IMR-90 (cell line): ENCODE measurements around the gene MTHFD2L. TPM values are rescaled to one million over a fixed set of nuclear protein-coding genes. Genes with fewer than 3 reads are reported as not detected.

Experiments used
- ATAC-seq: fragments of 200-7000 bp; cut with Tn5 transposase; 2 replicates; pipeline ENCODE4 v1.9.1; 2020; ENCODE audit warnings: low read depth, mild to moderate bottlenecking, moderate library complexity
- BruUV-seq: library from RNA; stranded (reverse); fragments of 400-500 nt; replicated peaks from 2 replicates; lab custom pipeline; 2021; lab: Mats Ljungman, UMichigan
- CTCF ChIA-PET: fragments of 300-600 bp; formaldehyde crosslinking; extraction: SDS; loops from one replicate; lab custom pipeline; 2021; ENCODE audit warnings: antibody characterized with exemption; lab: Yijun Ruan, JAX
- POLR2A ChIA-PET: fragments of 300-600 bp; sonication (Branson Sonifier 250); formaldehyde crosslinking; loops from one replicate; lab custom pipeline; 2022; ENCODE audit warnings: antibody characterized with exemption; ENCODE audit not compliant: unreplicated experiment; lab: Charles Lee
- DNase-seq: peaks from one replicate; pipeline ENCODE4 v3.0.0; 2013
- H2AFZ ChIP-seq: replicated peaks from 2 replicates; pipeline ENCODE3; 2013; ENCODE audit warnings: low read length, mild to moderate bottlenecking; ENCODE audit not compliant: poor library complexity
- H2AK5ac ChIP-seq: 2 replicates; pipeline ENCODE4 v1.6.1; 2013; ENCODE audit warnings: low read depth, low read length, inconsistent platforms
- H2AK9ac ChIP-seq: replicated peaks from 2 replicates; pipeline ENCODE3; 2013; ENCODE audit warnings: mild to moderate bottlenecking, low read depth, low read length, moderate library complexity; ENCODE audit not compliant: poor library complexity
- H2BK120ac ChIP-seq: 2 replicates; pipeline ENCODE4 v1.6.1; 2013; ENCODE audit warnings: low read depth, low read length, inconsistent platforms
- H2BK15ac ChIP-seq: 3 replicates; pipeline ENCODE4 v1.6.1; 2013; ENCODE audit warnings: low read depth, low read length, inconsistent platforms
- H2BK20ac ChIP-seq: 2 replicates; pipeline ENCODE4 v1.6.1; 2013; ENCODE audit warnings: low read depth, mild to moderate bottlenecking, inconsistent platforms, low read length, moderate library complexity
- H2BK5ac ChIP-seq: 2 replicates; pipeline ENCODE4 v1.6.1; 2013; ENCODE audit warnings: mild to moderate bottlenecking, low read depth, low read length, inconsistent platforms; ENCODE audit not compliant: poor library complexity, severe bottlenecking
- H3K14ac ChIP-seq: replicated peaks from 2 replicates; pipeline ENCODE4 v1.6.1; 2013; ENCODE audit warnings: low read depth, low read length, inconsistent platforms
- H3K18ac ChIP-seq: 2 replicates; pipeline ENCODE4 v1.6.1; 2013; ENCODE audit warnings: low read depth, low read length, control low read depth
- H3K23ac ChIP-seq: 2 replicates; pipeline ENCODE4 v1.6.1; 2013; ENCODE audit warnings: low read depth, low read length, inconsistent platforms
- H3K27ac ChIP-seq: 2 replicates; pipeline ENCODE4 v1.5.1; 2013; ENCODE audit warnings: mild to moderate bottlenecking, control low read depth, low read length; ENCODE audit not compliant: insufficient read depth
- H3K27me3 ChIP-seq: 2 replicates; pipeline ENCODE4 v1.6.1; 2013; ENCODE audit warnings: low read length; ENCODE audit not compliant: control insufficient read depth, insufficient read depth
- H3K36me3 ChIP-seq: 2 replicates; pipeline ENCODE4 v1.6.1; 2013; ENCODE audit warnings: low read length, mixed read lengths; ENCODE audit not compliant: control insufficient read depth, insufficient read depth
- H3K4ac ChIP-seq: 2 replicates; pipeline ENCODE4 v1.6.1; 2013; ENCODE audit warnings: low read depth, low read length, inconsistent platforms
- H3K4me1 ChIP-seq: 2 replicates; pipeline ENCODE4 v1.6.1; 2013; ENCODE audit warnings: low read length, mixed read lengths; ENCODE audit not compliant: control insufficient read depth, insufficient read depth
- H3K4me2 ChIP-seq: 2 replicates; pipeline ENCODE4 v1.6.1; 2013; ENCODE audit warnings: low read depth, mild to moderate bottlenecking, control low read depth, low read length, moderate library complexity
- H3K4me3 ChIP-seq: 2 replicates; pipeline ENCODE4 v1.5.1; 2013; ENCODE audit warnings: low read depth, mild to moderate bottlenecking, control low read depth, low read length, moderate library complexity; ENCODE audit not compliant: insufficient read depth
- H3K56ac ChIP-seq: 2 replicates; pipeline ENCODE4 v1.6.1; 2013; ENCODE audit warnings: low read length, inconsistent platforms; ENCODE audit not compliant: insufficient read depth; ENCODE audit errors: extremely low read depth
- H3K79me1 ChIP-seq, 2 experiments: 2 replicates each; pipeline ENCODE4 v1.6.1; 2013; ENCODE audit warnings: low read length in 2 of 2, inconsistent platforms in 1 of 2, low read depth in 1 of 2
- H3K9ac ChIP-seq: 2 replicates; pipeline ENCODE4 v1.6.1; 2013; ENCODE audit warnings: low read depth, low read length, control low read depth
- H3K9me1 ChIP-seq: 2 replicates; pipeline ENCODE4 v1.6.1; 2013; ENCODE audit warnings: low read length, inconsistent platforms; ENCODE audit not compliant: insufficient read depth
- H3K9me3 ChIP-seq: 2 replicates; pipeline ENCODE4 v1.6.1; 2013; ENCODE audit warnings: low read length; ENCODE audit not compliant: control insufficient read depth, insufficient read depth
- H4K20me1 ChIP-seq: 2 replicates; pipeline ENCODE4 v1.6.1; 2013; ENCODE audit warnings: low read length, inconsistent platforms; ENCODE audit not compliant: insufficient read depth
- H4K5ac ChIP-seq: 2 replicates; pipeline ENCODE4 v1.6.1; 2013; ENCODE audit warnings: mild to moderate bottlenecking, low read depth, low read length, control low read depth
- H4K8ac ChIP-seq, 2 experiments: 2 replicates each; pipeline ENCODE4 v1.6.1; 2013; ENCODE audit warnings: low read depth in 2 of 2, low read length in 2 of 2, control low read depth in 1 of 2, inconsistent platforms in 1 of 2
- H4K91ac ChIP-seq: 2 replicates; pipeline ENCODE4 v1.6.1; 2013; ENCODE audit warnings: low read depth, low read length, inconsistent platforms; ENCODE audit not compliant: insufficient read depth
- BHLHE40 ChIP-seq: fragments of 150-350 bp; IDR thresholded peaks from 2 replicates; pipeline ENCODE4 v1.6.1; 2016; ENCODE audit warnings: mild to moderate bottlenecking, low read depth, low read length
- CEBPB ChIP-seq: IDR thresholded peaks from 2 replicates; pipeline ENCODE4 v1.6.1; 2012; ENCODE audit warnings: low read depth, low read length, improper control_type of control experiment
- FOS ChIP-seq: fragments of 150-350 bp; IDR thresholded peaks from 2 replicates; pipeline ENCODE4 v1.6.1; 2016; ENCODE audit warnings: low read depth, low read length
- MAFK ChIP-seq: IDR thresholded peaks from 2 replicates; pipeline ENCODE4 v1.6.1; 2012; ENCODE audit warnings: low read depth, low read length, improper control_type of control experiment
- MAZ ChIP-seq: IDR thresholded peaks from 2 replicates; pipeline ENCODE4 v1.6.1; 2012; ENCODE audit warnings: low read depth, mild to moderate bottlenecking, low read length, improper control_type of control experiment, moderate library complexity, borderline replicate concordance
- MXI1 ChIP-seq: IDR thresholded peaks from 2 replicates; pipeline ENCODE4 v1.6.1; 2012; ENCODE audit warnings: low read depth, mild to moderate bottlenecking, low read length, moderate library complexity, borderline replicate concordance
- NFE2L2 ChIP-seq: fragments of 150-350 bp; IDR thresholded peaks from 2 replicates; pipeline ENCODE4 v1.6.1; 2016; ENCODE audit warnings: low read depth, mild to moderate bottlenecking, low read length
- POLR2A ChIP-seq: IDR thresholded peaks from 2 replicates; pipeline ENCODE4 v1.6.1; 2012; ENCODE audit warnings: mild to moderate bottlenecking, low read depth, low read length
- RAD21 ChIP-seq: IDR thresholded peaks from 2 replicates; pipeline ENCODE4 v1.6.1; 2012; ENCODE audit warnings: low read length, improper control_type of control experiment
- RCOR1 ChIP-seq: IDR thresholded peaks from 2 replicates; pipeline ENCODE4 v1.6.1; 2012; ENCODE audit warnings: mild to moderate bottlenecking, low read length, improper control_type of control experiment; ENCODE audit not compliant: insufficient replicate concordance
- RFX5 ChIP-seq: IDR thresholded peaks from 2 replicates; pipeline ENCODE4 v1.8.0; 2012; ENCODE audit warnings: low read depth, mild to moderate bottlenecking, low read length, moderate library complexity
- SMC3 ChIP-seq: fragments of 150-350 bp; IDR thresholded peaks from 2 replicates; pipeline ENCODE4 v1.6.1; 2016; ENCODE audit warnings: low read depth, mild to moderate bottlenecking, antibody characterized with exemption, low read length, moderate library complexity
- WGBS, 2 experiments: methylation state at CpG; one replicate each; pipeline versions ENCODE4 v1.1.5 to v1.1.7; 2013; ENCODE audit warnings: missing lambda C conversion rate in 2 of 2; ENCODE audit not compliant: insufficient read length in 1 of 2; ENCODE audit errors: extremely low coverage in 2 of 2; 5-methylcytosine and 5-hydroxymethylcytosine counted together
- dilution Hi-C: fragments of 300-500 bp; cut with HindIII; formaldehyde crosslinking; loops from one replicate; pipeline ENCODE4 v1.14.3; 2018; ENCODE audit warnings: low sequenced_read_pairs; ENCODE audit not compliant: unreplicated experiment
- in situ Hi-C: fragments of 300-500 bp; cut with MboI; formaldehyde crosslinking; loops from 3 replicates; pipeline ENCODE4 v1.14.3; 2019; ENCODE audit warnings: low sequenced_read_pairs, inconsistent platforms, mixed read lengths
- intact Hi-C: fragments of 100-400 bp; cut with micrococcal nuclease; formaldehyde crosslinking; loops from 2 replicates; pipeline ENCODE4 v1.10.0; 2022
- polyA plus RNA-seq, 3 experiments: library from polyadenylated mRNA; depleted of rRNA; stranded (reverse); fragments of >200 nt; gene quantifications; 2 replicates each; pipeline ENCODE4 v1.2.3, GENCODE V29; 2012; ENCODE audit warnings: low replicate concordance in 1 of 3
- total RNA-seq: library from RNA; depleted of rRNA; stranded (reverse); fragments of >200 nt; gene quantifications from 2 replicates; pipeline ENCODE4 v1.2.3, GENCODE V29; 2012
- TF ChIP-seq, protein P1 (sequence below): conservative IDR thresholded peaks from 2 replicates; pipeline ENCODE4 v1.5.1; 2012; ENCODE audit warnings: mild to moderate bottlenecking, low read depth, low read length, improper control_type of control experiment
- TF ChIP-seq, protein P2 (sequence below): fragments of 150-350 bp; IDR thresholded peaks from 2 replicates; pipeline ENCODE4 v1.6.1; 2017; ENCODE audit warnings: mild to moderate bottlenecking, antibody characterized with exemption, low read length, low read depth
- TF ChIP-seq, protein P3 (sequence below): fragments of 150-350 bp; IDR thresholded peaks from 2 replicates; pipeline ENCODE4 v1.6.1; 2016; ENCODE audit warnings: low read depth, mild to moderate bottlenecking, low read length, moderate library complexity, borderline replicate concordance

MTHFD2L gene
- total and polyA plus RNA-seq, 2 of the 4 experiments (the other 2 are of a cell fraction): 2.8 to 4.3 TPM

DNA sequence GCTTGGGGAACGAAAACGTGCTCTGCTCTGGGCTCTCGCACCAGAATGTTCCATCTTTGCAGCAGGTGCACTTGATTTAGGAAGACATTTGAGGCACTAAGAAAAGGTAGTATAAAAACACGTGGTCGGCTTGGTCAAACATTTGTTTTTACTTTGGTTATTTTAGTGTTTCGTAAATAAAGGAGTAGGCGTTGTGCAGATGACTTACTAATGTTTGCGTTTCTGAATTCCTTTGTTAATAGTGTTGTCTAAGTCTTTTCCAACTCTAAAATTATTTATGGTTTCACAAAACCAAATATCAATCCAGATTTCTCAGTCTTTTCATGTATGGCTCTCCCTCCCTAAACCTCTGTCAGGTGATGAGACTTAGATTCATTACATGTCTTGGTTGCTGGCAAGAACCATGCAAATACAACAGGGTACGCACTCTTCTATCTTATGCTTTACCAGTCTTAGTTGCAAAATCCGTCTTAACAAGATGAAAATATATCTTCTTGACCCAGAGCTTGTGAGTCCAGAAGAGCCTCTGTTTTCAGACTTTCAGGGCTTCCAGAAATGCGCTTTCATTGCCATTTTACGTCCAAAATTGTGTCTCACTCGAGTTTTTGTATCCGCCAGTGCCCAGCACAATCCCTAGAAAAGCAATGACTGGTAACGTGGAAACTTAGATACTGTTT, 686 bp downstream of the MTHFD2L start:
- Histone ChIP-seq H3K4ac (peak overlapping the region; percentile 38), H3K36me3 (peaks cover 5% of the 10 kb centered on the region), H3K23ac (peak overlapping the region; percentile 91; the same call in 1 of the 2 replicates), H2AK9ac (peak overlapping the region; percentile 81), H2BK20ac (no peak overlapping the region), H2BK5ac (peak overlapping the region; percentile 79), H3K4me3 (peak overlapping the region; percentile 81), H4K8ac (peak overlapping the region; percentile 35 to 78; a peak in 3 of 4 replicates), H3K79me1 (peaks cover 5 to 21% of the 10 kb centered on the region in 2 experiments), H3K14ac (peak overlapping the region; percentile 77; the same call in 1 of the 2 replicates), H3K18ac (no peak overlapping the region), H4K91ac (no peak overlapping the region), H2AK5ac (no peak overlapping the region), H3K4me1 (no peaks in the 10 kb centered on the region), H3K9ac (peak overlapping the region; percentile 79), H4K20me1 (no peaks in the 10 kb centered on the region; the same call in 1 of the 2 replicates), H3K56ac (peak overlapping the region; percentile 43), H3K4me2 (peak overlapping the region; percentile 82), H3K27me3 (no peaks in the 10 kb centered on the region), H3K9me3 (no peaks in the 10 kb centered on the region), H2BK120ac (peak overlapping the region; percentile 19; the same call in 1 of the 2 replicates), H4K5ac (peak overlapping the region; percentile 50; the same call in 1 of the 2 replicates), H3K27ac (peak overlapping the region; percentile 78; the same call in 1 of the 2 replicates), H3K9me1 (no peaks in the 10 kb centered on the region; the same call in 1 of the 2 replicates), H2BK15ac (no peak overlapping the region; the same call in 2 of the 3 replicates), H2AFZ (peak overlapping the region; percentile 98)
- 19% methylated on average over 6 of the region's 15 CpGs; no CpG with 5 or more reads in 1 of the 2 experiments for WGBS, 2 experiments
- ChIA-PET CTCF (no interaction called here), POLR2A (no interaction called here)
- ATAC-seq: no peak
- intact Hi-C loops: no loop called here
- in situ Hi-C loops: no loop called here
- TSS peak; percentile 32 for BruUV-seq
- dilution Hi-C loops: no loop called here
- no peak for DNase-seq
- TF ChIP-seq NFE2L2 (no peak), MAFK (no peak), BHLHE40 (no peak), RAD21 (no peak), RFX5 (no peak), MXI1 (no peak), SMC3 (no peak), RCOR1 (no peak), FOS (no peak), MAZ (no peak), POLR2A (no peak), CEBPB (no peak)
- TF ChIP-seq, protein P1, sequence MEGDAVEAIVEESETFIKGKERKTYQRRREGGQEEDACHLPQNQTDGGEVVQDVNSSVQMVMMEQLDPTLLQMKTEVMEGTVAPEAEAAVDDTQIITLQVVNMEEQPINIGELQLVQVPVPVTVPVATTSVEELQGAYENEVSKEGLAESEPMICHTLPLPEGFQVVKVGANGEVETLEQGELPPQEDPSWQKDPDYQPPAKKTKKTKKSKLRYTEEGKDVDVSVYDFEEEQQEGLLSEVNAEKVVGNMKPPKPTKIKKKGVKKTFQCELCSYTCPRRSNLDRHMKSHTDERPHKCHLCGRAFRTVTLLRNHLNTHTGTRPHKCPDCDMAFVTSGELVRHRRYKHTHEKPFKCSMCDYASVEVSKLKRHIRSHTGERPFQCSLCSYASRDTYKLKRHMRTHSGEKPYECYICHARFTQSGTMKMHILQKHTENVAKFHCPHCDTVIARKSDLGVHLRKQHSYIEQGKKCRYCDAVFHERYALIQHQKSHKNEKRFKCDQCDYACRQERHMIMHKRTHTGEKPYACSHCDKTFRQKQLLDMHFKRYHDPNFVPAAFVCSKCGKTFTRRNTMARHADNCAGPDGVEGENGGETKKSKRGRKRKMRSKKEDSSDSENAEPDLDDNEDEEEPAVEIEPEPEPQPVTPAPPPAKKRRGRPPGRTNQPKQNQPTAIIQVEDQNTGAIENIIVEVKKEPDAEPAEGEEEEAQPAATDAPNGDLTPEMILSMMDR: no peak
- TF ChIP-seq, protein P2, sequence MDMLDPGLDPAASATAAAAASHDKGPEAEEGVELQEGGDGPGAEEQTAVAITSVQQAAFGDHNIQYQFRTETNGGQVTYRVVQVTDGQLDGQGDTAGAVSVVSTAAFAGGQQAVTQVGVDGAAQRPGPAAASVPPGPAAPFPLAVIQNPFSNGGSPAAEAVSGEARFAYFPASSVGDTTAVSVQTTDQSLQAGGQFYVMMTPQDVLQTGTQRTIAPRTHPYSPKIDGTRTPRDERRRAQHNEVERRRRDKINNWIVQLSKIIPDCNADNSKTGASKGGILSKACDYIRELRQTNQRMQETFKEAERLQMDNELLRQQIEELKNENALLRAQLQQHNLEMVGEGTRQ: no peak
- TF ChIP-seq, protein P3, sequence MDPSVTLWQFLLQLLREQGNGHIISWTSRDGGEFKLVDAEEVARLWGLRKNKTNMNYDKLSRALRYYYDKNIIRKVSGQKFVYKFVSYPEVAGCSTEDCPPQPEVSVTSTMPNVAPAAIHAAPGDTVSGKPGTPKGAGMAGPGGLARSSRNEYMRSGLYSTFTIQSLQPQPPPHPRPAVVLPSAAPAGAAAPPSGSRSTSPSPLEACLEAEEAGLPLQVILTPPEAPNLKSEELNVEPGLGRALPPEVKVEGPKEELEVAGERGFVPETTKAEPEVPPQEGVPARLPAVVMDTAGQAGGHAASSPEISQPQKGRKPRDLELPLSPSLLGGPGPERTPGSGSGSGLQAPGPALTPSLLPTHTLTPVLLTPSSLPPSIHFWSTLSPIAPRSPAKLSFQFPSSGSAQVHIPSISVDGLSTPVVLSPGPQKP: no peak
